AG08396 (cell line): Measurements from ENCODE around the gene ATP7B.
"Not testable (repeated sequence)": the region's sequence is repeated elsewhere in the genome, so short reads cannot be mapped to it uniquely, and the experiment has no call there.

ENCODE experiments used
- DNase-seq: peaks from one replicate; pipeline ENCODE4 v3.0.0; 2012; ENCODE audit warnings: low spot score, mixed read lengths

ATP7B gene

GRCh38 chr13:52006523-52007245 is 4.6 kb downstream of the ATP7B start:
- no peak for DNase-seq

DNA sequence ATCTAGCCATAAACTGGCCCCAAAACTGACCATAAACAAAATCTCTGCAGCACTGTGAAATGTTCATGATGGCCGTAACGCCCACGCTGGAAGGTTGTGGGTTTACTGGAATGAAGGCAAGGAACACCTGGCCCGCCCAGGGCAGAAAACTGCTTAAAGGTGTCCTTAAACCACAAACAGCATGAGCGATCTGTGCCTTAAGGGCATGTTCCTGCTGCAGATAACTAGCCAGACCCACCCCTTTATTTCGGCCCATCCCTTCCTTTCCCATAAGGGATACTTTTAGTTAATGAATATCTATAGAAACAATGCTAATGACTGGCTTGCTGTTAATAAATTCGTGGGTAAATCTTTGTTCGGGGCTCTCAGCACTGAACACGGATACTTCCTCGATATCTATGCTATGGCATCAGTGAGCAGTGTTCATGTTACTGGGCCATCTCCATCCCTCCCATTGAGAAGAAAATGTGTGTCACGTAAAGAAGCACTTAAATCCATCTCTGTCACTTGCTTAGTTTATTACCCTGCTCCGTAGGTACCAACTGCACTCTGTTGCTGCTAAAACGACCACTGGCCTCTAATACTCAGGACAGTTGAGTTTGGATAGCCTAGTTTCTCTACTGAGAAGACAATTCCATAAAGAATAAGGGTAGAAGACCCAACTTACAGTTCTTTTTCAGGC is 5.3 kb downstream of the ATP7B start:
- no peak for DNase-seq

- no peak for DNase-seq
Observed at GRCh38 chr13:52004511-52005170, 6.6 kb downstream of the ATP7B start.

DNA sequence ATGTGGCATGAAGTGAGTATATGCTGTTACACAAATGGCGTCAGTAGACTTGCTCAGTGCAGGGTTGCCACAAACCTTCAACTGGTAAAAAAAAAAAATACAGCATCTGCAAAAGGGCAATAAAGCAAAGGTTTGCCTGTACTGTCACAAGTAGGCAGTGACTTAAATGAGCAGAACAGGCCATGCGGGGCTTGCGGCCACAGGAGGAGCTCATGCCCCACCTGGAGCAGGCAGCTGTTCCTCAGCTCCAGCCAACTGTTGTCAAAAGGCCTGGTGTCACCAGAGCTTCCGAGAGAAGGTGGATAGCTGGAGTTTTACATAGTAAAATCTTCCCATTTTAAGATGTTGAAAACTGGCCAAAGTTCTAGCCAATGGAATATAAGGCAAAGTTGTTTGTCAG is 7.7 kb downstream of the ATP7B start:
- no peak for DNase-seq

- DNase-seq, result no peak
Observed at GRCh38 chr13:52002361-52002760, 8.9 kb downstream of the ATP7B start.

GRCh38 chr13:52001120-52001731 is 10.0 kb downstream of the ATP7B start:
- peak; percentile 45 for DNase-seq

- no peak for DNase-seq
Observed at GRCh38 chr13:51999921-52000320, 11.3 kb downstream of the ATP7B start.

DNA sequence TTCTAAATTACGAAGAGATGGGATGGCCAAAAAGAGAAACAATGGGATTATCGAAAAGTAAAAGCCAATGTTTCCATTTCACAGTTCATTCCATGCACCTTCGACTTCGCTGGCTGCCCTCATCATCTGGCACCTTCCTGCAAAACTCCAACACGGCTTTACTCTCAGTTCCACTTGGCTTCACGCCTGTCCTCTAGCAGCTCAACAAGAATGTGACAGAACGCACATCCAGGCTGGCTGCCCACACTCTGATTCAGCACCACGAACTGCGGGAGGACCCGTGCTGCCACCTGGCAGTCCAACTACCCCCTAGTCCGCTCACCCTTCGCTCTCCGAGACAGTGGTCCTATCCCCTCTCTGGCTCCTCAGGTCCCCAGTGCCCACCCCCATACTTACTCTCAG is 11.7 kb downstream of the ATP7B start:
- DNase-seq, result peak; percentile 25

DNA sequence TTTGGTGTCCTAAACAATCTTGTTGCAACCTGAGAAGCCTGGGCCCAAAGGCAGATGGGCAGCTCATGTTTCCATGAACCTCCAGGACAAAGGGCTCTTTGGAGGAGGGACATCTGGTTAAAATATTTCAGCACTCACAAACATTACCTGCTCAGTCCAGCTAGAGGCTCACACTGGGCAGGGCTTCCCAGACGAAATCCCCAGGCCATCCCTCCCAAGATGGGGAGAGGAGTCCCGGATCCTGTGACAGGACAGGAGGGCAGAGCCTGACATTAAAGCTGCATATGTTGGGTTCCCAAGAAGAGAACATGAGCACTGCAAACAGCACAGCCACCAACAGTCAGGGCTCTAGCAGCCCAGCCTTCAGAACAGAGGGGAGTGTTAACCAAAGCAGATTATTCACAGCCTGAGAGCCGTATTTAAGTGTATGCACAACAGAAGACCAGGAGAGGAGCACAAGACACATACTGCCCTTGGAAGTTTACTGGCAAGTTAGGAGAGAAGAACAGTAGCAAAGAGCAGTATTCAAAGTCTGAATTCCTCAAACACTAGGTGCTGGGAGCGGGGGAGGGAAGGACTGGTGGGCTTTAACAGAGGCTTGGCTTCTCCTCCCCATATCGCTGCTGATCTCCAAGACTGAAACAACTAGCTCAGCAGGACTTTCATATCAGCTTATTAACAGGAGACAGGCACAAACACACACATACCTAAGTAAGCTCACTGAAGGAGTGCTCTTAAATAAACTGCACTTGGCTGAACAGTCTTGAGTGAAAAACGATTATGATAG is 12.3 kb downstream of the ATP7B start:
- no peak for DNase-seq

- DNase-seq, result no peak
Observed at GRCh38 chr13:51997641-51998330, 13.5 kb downstream of the ATP7B start.

DNA sequence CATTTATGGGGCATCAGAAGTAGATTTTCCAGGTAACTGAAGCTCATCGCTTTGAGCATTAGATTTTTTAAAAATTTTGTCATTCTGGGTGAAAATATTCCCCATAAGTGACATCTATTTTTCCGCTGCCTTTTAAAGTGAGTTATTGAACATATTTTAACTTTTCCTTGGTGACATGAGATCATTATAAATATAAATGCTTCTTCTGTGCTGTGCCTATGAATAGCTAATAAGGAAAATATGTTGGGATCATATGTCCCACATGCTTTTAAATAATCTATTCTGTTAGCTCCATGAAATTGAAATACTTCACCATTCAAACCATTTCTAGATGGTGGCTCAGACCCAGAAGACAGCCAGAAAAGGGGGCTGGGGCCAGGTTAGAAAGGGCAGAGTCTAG is 14.1 kb downstream of the ATP7B start:
- no peak for DNase-seq

GRCh38 chr13:51996641-51997040 is 14.6 kb downstream of the ATP7B start:
- DNase-seq, result no peak

DNA sequence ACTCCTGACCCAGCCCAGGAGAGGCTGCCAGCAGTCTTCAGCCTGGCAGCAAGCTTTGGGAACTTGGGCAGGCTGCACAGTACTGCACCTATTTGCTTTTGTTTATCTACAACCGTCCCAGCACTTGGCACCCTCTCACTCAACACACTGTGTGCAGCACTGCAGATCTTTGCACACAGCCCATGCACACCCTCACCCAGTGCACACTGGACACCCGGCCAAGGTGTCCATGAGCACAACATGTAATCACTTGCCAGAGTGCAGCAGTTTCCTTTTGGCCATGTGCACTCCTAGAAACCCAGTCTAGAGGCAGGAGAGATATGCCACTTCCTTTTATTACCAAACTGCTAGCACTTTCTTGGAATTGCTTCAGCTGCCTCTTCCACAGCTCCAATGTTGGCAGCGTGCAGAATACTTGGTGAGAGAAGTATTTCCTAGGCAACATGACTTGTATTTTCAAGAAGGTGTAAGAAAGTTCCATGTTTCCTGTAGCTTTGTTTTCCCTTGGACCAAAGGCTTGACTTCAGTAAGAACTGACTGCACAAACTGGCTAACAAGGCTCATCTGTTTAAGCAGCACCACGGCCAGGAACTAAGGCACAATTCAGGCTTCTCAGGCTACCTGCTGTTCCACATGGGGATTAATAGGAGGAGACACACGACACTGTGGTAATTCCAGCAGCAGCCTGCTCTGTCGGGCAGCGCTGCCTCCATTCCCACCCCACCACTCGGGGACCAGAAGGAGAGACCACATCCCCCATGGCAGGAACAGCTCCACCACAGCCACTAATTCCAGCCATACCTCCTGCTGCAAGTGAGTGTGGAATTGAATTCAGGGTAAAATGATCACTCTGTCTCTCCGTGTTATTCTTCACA is 15.3 kb downstream of the ATP7B start:
- DNase-seq, result no peak

DNA sequence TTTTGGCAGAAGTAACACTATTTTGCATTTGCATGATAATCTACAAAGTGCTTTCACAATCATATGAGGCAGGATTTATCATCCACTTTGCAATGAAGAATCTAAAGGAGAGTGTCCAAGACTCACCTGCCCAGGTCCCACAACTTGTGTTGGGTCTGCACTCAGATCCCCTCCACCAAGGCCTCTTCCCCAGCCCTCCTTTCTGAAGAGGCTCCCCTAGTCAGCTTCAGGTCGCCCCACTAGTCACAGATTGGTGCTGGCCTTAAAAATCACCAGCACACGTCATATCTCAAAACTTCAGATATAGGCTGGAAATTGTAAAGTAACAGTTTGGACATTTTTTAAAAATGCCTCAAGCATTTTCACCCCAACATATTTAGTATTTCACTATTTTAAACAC is 17.5 kb downstream of the ATP7B start:
- no peak for DNase-seq

- DNase-seq, result no peak
Observed at GRCh38 chr13:51988988-51989618, 22.1 kb downstream of the ATP7B start.

- not testable (repeated sequence) for DNase-seq
Observed at GRCh38 chr13:51984904-51985303, 26.3 kb downstream of the ATP7B start.

DNA sequence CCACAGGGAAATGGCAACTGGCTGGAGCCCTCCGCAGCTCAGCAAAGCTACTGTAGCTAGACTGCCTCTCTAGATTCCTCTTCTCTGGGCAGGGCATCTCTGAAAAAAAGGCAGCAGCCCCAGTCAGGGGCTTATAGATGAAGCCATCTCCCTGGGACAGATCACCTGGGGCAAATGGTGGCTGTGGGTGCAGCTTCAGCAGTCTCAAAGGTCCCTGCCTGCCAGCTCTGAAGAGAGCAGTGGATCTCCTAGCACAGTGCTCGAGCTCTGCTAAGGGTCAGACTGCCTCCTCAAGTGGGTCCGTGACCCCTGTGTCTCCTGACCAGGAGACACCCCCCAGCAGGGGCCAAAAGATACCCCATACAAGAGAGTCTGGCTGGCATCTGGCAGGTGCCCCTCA is 28.0 kb downstream of the ATP7B start:
- DNase-seq, result not testable (repeated sequence)

- DNase-seq, result no peak
Observed at GRCh38 chr13:51981355-51981754, 29.9 kb downstream of the ATP7B start.

- no peak for DNase-seq
Observed at GRCh38 chr13:51980908-51981307, 30.3 kb downstream of the ATP7B start.
